OCI-LY7 (cell line): ENCODE results near the gene TACR1. TPM values are rescaled to one million over a fixed set of nuclear protein-coding genes. Genes with fewer than 3 reads are reported as not detected.

Source experiments
- BruUV-seq: library from RNA; stranded (reverse); fragments of 400-500 nt; replicated peaks from 2 replicates; lab custom pipeline; 2021; lab: Mats Ljungman, UMichigan
- CTCF ChIA-PET: fragments of 300-600 bp; sonication (Branson Sonifier 250); formaldehyde crosslinking; loops from one replicate; lab custom pipeline; 2022; ENCODE audit warnings: antibody characterized with exemption; ENCODE audit not compliant: unreplicated experiment; lab: Charles Lee
- POLR2A ChIA-PET: fragments of 300-600 bp; sonication (Branson Sonifier 250); formaldehyde crosslinking; loops from one replicate; lab custom pipeline; 2022; ENCODE audit warnings: antibody characterized with exemption; lab: Charles Lee
- DNase-seq: peaks from one replicate; pipeline ENCODE4 v3.0.0-alpha.2; 2015; ENCODE audit warnings: low spot score
- H2AFZ ChIP-seq: fragments of 200-600 bp; sonication (generic), shearing (Covaris generic); 2 replicates; pipeline ENCODE4 v1.6.1; 2014; ENCODE audit warnings: mild to moderate bottlenecking, antibody characterized with exemption, low read length, moderate library complexity
- H3K27ac ChIP-seq: fragments of 200-600 bp; sonication (generic); 2 replicates; pipeline ENCODE4 v1.5.1; 2014; ENCODE audit warnings: mixed run types, low read depth, mild to moderate bottlenecking, moderate library complexity, low read length, inconsistent platforms; ENCODE audit not compliant: poor library complexity, severe bottlenecking
- H3K36me3 ChIP-seq: fragments of 200-600 bp; sonication (generic); 2 replicates; pipeline ENCODE4 v1.6.1; 2014; ENCODE audit warnings: mild to moderate bottlenecking, antibody characterized with exemption, low read length, moderate library complexity, mixed read lengths; ENCODE audit not compliant: insufficient read depth
- H3K4me1 ChIP-seq: fragments of 200-600 bp; sonication (generic); 2 replicates; pipeline ENCODE4 v1.5.1; 2014; ENCODE audit warnings: mild to moderate bottlenecking, low read length; ENCODE audit not compliant: insufficient read depth, poor library complexity, severe bottlenecking
- H3K4me2 ChIP-seq: fragments of 200-600 bp; sonication (generic); 2 replicates; pipeline ENCODE4 v1.6.1; 2014; ENCODE audit warnings: mild to moderate bottlenecking, low read length
- H3K4me3 ChIP-seq: fragments of 200-600 bp; sonication (generic); 2 replicates; pipeline ENCODE4 v1.5.1; 2014; ENCODE audit warnings: mild to moderate bottlenecking, low read depth, low read length; ENCODE audit not compliant: poor library complexity, severe bottlenecking
- H3K79me2 ChIP-seq: fragments of 200-600 bp; sonication (generic); 2 replicates; pipeline ENCODE4 v1.6.1; 2016; ENCODE audit warnings: low read depth, mild to moderate bottlenecking, low read length, moderate library complexity, mixed read lengths; ENCODE audit not compliant: insufficient read depth
- H3K9me2 ChIP-seq: fragments of 200-600 bp; sonication (generic); 2 replicates; pipeline ENCODE4 v1.6.1; 2016; ENCODE audit warnings: mild to moderate bottlenecking, low read length, mixed read lengths; ENCODE audit not compliant: insufficient read depth
- H3K9me3 ChIP-seq: fragments of 200-600 bp; sonication (generic); 2 replicates; pipeline ENCODE4 v1.6.1; 2014; ENCODE audit warnings: mild to moderate bottlenecking, mixed run types, low read length, mixed read lengths
- H4K20me1 ChIP-seq: fragments of 200-600 bp; sonication (generic); 2 replicates; pipeline ENCODE4 v1.6.1; 2014; ENCODE audit warnings: mild to moderate bottlenecking, antibody characterized with exemption, low read length, moderate library complexity, mixed read lengths; ENCODE audit not compliant: insufficient read depth
- EZH2phosphoT487 ChIP-seq: fragments of 200-600 bp; sonication (generic); IDR thresholded peaks from 2 replicates; pipeline ENCODE4 v1.6.1; 2018; ENCODE audit warnings: low read depth, borderline replicate concordance, mild to moderate bottlenecking, mixed run types, antibody characterized with exemption, low read length, moderate library complexity, mixed read lengths
- intact Hi-C: fragments of 100-400 bp; cut with micrococcal nuclease; formaldehyde crosslinking; loops from one replicate; pipeline ENCODE4 v1.10.0; 2022; ENCODE audit not compliant: unreplicated experiment
- total RNA-seq, 2 experiments: library from RNA; depleted of rRNA in 1 of 2; stranded (reverse); fragments of >200 nt in 1 of 2; shearing (Covaris generic) in 1 of 2; gene quantifications; 2 replicates each; pipeline ENCODE4 v1.2.3, GENCODE V29; 2014 to 2022
- TF ChIP-seq, protein P1 (sequence below): fragments of 200-600 bp; sonication (generic); conservative IDR thresholded peaks from 2 replicates; pipeline ENCODE4 v1.5.1; 2014; ENCODE audit warnings: mild to moderate bottlenecking, antibody characterized with exemption, low read length, moderate library complexity, mixed read lengths

The TACR1 gene
- total RNA-seq, 2 experiments from 2014 or later, result not detected

GRCh38 chr2:75035444-75036353 is 163.6 kb downstream of the TACR1 start:
- ChIA-PET POLR2A (no interaction called here), CTCF (no interaction called here)
- no peak for DNase-seq
- H3K4me2 ChIP-seq, result no peak overlapping the region
- no peaks in the 10 kb centered on the region for H4K20me1 ChIP-seq
- TF ChIP-seq, protein P1, sequence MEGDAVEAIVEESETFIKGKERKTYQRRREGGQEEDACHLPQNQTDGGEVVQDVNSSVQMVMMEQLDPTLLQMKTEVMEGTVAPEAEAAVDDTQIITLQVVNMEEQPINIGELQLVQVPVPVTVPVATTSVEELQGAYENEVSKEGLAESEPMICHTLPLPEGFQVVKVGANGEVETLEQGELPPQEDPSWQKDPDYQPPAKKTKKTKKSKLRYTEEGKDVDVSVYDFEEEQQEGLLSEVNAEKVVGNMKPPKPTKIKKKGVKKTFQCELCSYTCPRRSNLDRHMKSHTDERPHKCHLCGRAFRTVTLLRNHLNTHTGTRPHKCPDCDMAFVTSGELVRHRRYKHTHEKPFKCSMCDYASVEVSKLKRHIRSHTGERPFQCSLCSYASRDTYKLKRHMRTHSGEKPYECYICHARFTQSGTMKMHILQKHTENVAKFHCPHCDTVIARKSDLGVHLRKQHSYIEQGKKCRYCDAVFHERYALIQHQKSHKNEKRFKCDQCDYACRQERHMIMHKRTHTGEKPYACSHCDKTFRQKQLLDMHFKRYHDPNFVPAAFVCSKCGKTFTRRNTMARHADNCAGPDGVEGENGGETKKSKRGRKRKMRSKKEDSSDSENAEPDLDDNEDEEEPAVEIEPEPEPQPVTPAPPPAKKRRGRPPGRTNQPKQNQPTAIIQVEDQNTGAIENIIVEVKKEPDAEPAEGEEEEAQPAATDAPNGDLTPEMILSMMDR, result no peak
- TF ChIP-seq EZH2phosphoT487, result no peak
- no peaks in the 10 kb centered on the region for H3K79me2 ChIP-seq
- no peaks in the 10 kb centered on the region for H3K9me2 ChIP-seq
- no peak overlapping the region for H3K27ac ChIP-seq
- no TSS peak for BruUV-seq
- H3K4me3 ChIP-seq, result no peak overlapping the region
- intact Hi-C loops, result no loop called here
- H3K9me3 ChIP-seq, result no peaks in the 10 kb centered on the region
- no peak overlapping the region for H2AFZ ChIP-seq
- no peaks in the 10 kb centered on the region for H3K36me3 ChIP-seq
- H3K4me1 ChIP-seq, result no peaks in the 10 kb centered on the region

GRCh38 chr2:75033516-75033915 is 165.8 kb downstream of the TACR1 start:
- Histone ChIP-seq H3K9me3 (no peaks in the 10 kb centered on the region), H3K4me2 (no peak overlapping the region), H3K4me3 (no peak overlapping the region), H2AFZ (no peak overlapping the region), H4K20me1 (no peaks in the 10 kb centered on the region), H3K79me2 (no peaks in the 10 kb centered on the region), H3K4me1 (no peaks in the 10 kb centered on the region), H3K9me2 (no peaks in the 10 kb centered on the region), H3K36me3 (no peaks in the 10 kb centered on the region), H3K27ac (no peak overlapping the region)
- TF ChIP-seq EZH2phosphoT487, result no peak
- TF ChIP-seq, protein P1, result no peak
- CTCF ChIA-PET, result no interaction called here
- DNase-seq, result no peak
- intact Hi-C loops, result no loop called here
- BruUV-seq, result no TSS peak
- POLR2A ChIA-PET, result interaction anchor here (1.4 kb wide), 1 partner anchor 9 kb away, joined by 3 read pairs; no protein-coding TSS in a partner anchor
